Neuronal stem cell (in vitro differentiated cells): Measurements from ENCODE around the gene PDE1C.

Experiments used
- DNase-seq: peaks from one replicate; pipeline ENCODE4 v3.0.0-alpha.2; 2013; ENCODE audit warnings: low spot score
- H2AFZ ChIP-seq: one replicate; pipeline ENCODE4 v1.6.1; 2013; ENCODE audit warnings: mild to moderate bottlenecking, low read length, inconsistent platforms
- H2AK5ac ChIP-seq: 2 replicates; pipeline ENCODE4 v1.6.1; 2013; ENCODE audit warnings: low read depth, mild to moderate bottlenecking, inconsistent platforms, low read length, moderate library complexity, mixed read lengths
- H2BK120ac ChIP-seq: 2 replicates; pipeline ENCODE4 v1.6.1; 2013; ENCODE audit warnings: low read depth, mild to moderate bottlenecking, inconsistent platforms, low read length, moderate library complexity, mixed read lengths
- H2BK12ac ChIP-seq: one replicate; pipeline ENCODE4 v1.6.1; 2013; ENCODE audit warnings: low read length, inconsistent platforms
- H2BK15ac ChIP-seq: 2 replicates; pipeline ENCODE4 v1.6.1; 2013; ENCODE audit warnings: mild to moderate bottlenecking, low read length, inconsistent platforms, mixed read lengths
- H2BK5ac ChIP-seq: one replicate; pipeline ENCODE4 v1.6.1; 2013; ENCODE audit warnings: inconsistent platforms, mild to moderate bottlenecking, low read length, moderate library complexity
- H3K14ac ChIP-seq: one replicate; pipeline ENCODE4 v1.6.1; 2013; ENCODE audit warnings: low read length, inconsistent platforms
- H3K18ac ChIP-seq: 2 replicates; pipeline ENCODE4 v1.6.1; 2013; ENCODE audit warnings: low read length, inconsistent platforms
- H3K23ac ChIP-seq: 2 replicates; pipeline ENCODE4 v1.6.1; 2013; ENCODE audit warnings: low read depth, mild to moderate bottlenecking, mixed read lengths, low read length, inconsistent platforms; ENCODE audit not compliant: poor library complexity
- H3K27ac ChIP-seq: replicated peaks from 3 replicates; pipeline ENCODE4 v1.5.1; 2013; ENCODE audit warnings: low read length, inconsistent platforms
- H3K27me3 ChIP-seq, 3 experiments: 2 replicates each; pipeline ENCODE4 v1.6.1; 2013; ENCODE audit warnings: low read length in 3 of 3, mild to moderate bottlenecking in 2 of 3, inconsistent platforms in 1 of 3, low read depth in 1 of 3, mixed read lengths in 1 of 3, moderate library complexity in 1 of 3; ENCODE audit not compliant: control insufficient read depth in 3 of 3, insufficient read depth in 3 of 3
- H3K36me3 ChIP-seq, 2 donors: replicated peaks in 1 of 2; 2 replicates each; pipeline ENCODE4 v1.6.1; 2013; ENCODE audit warnings: low read length in 2 of 2; ENCODE audit not compliant: control insufficient read depth in 2 of 2, insufficient read depth in 2 of 2
- H3K4ac ChIP-seq: 2 replicates; pipeline ENCODE4 v1.6.1; 2013; ENCODE audit warnings: inconsistent platforms, mild to moderate bottlenecking, low read length, moderate library complexity
- H3K4me1 ChIP-seq, 2 donors: 1 replicate in 1 of 2; 2 replicates in 1 of 2; pipeline ENCODE4 v1.6.1; 2013; ENCODE audit warnings: low read length in 2 of 2, low read depth in 1 of 2; ENCODE audit not compliant: control insufficient read depth in 2 of 2, insufficient read depth in 1 of 2
- H3K4me2 ChIP-seq: one replicate; pipeline ENCODE4 v1.6.1; 2013; ENCODE audit warnings: mild to moderate bottlenecking, low read length, inconsistent platforms; ENCODE audit not compliant: insufficient read depth, poor library complexity, severe bottlenecking
- H3K4me3 ChIP-seq, 2 donors: 2 replicates each; pipeline ENCODE4 v1.5.1; 2013; ENCODE audit warnings: low read length in 2 of 2, mild to moderate bottlenecking in 2 of 2, inconsistent platforms in 1 of 2, moderate library complexity in 1 of 2
- H3K79me1 ChIP-seq: one replicate; pipeline ENCODE4 v1.6.1; 2013; ENCODE audit warnings: low read depth, mild to moderate bottlenecking, inconsistent platforms, low read length, moderate library complexity
- H3K9ac ChIP-seq: one replicate; pipeline ENCODE4 v1.6.1; 2013; ENCODE audit warnings: mild to moderate bottlenecking, low read depth, low read length, inconsistent platforms; ENCODE audit not compliant: poor library complexity
- H3K9me3 ChIP-seq, 2 donors: replicated peaks in 1 of 2; 2 replicates each; pipeline versions ENCODE3 to v1.6.1; 2013; ENCODE audit warnings: low read length in 2 of 2, mild to moderate bottlenecking in 2 of 2, inconsistent platforms in 1 of 2, low read depth in 1 of 2, mixed read lengths in 1 of 2, moderate library complexity in 1 of 2; ENCODE audit not compliant: control insufficient read depth in 2 of 2, insufficient read depth in 1 of 2
- H4K8ac ChIP-seq: one replicate; pipeline ENCODE4 v1.6.1; 2013; ENCODE audit warnings: low read depth, mild to moderate bottlenecking, inconsistent platforms, low read length, moderate library complexity
- H4K91ac ChIP-seq: one replicate; pipeline ENCODE4 v1.6.1; 2013; ENCODE audit warnings: low read length, low read depth, mild to moderate bottlenecking, inconsistent platforms; ENCODE audit not compliant: poor library complexity
- WGBS, 2 donors: extraction: QIAGEN DNeasy Blood & Tissue Kit; methylation state at CpG; one replicate each; pipeline ENCODE4 v1.1.7; 2013; ENCODE audit warnings: missing lambda C conversion rate in 2 of 2, mixed read lengths in 1 of 2; ENCODE audit not compliant: insufficient read length in 2 of 2, insufficient replicate concordance in 1 of 2; ENCODE audit errors: extremely low coverage in 2 of 2; 5-methylcytosine and 5-hydroxymethylcytosine counted together

The PDE1C gene

DNA sequence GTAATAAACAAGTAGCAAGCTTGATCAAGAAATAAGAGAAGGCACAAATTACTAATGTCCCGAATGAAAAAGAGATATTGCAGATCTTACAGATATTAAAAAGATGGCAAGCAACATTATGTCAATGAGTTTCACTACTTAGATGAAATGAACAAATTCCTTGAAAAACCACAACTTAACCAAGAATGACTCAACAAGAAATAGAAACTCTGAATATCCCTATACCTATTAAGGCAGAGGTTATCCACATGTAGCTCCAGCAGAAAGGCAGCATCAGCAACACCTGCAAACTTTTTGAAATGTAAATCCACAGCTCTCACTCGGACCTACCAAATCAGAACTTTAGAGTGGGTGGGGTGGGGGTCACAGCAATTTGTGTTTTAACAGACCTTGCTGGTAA, 33.6 kb downstream of the PDE1C start:
- no peaks in the 10 kb centered on the region for H3K27me3 ChIP-seq
- no peaks in the 10 kb centered on the region for H3K4me1 ChIP-seq

DNA sequence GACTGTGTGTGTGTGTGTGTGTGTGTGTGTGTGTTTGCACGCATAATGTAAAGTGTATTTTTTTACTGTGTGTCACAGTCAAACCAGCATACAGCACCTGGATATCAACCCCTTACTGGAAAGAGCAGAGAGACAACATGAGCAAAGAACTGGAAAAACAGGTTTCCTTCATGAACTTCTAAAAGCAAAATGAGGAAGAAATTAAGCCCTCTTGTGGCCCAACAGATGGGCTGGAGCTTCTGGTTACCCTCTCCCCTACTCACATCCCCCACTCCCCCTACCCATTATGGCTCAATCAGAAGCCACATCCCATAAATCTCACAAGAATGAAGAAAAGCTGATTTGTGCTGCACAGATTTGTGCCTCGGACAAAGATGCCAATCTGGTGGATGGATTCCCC, 36.2 kb downstream of the PDE1C start:
- Histone ChIP-seq H2BK120ac (no peak overlapping the region), H3K9me3 (no peaks in the 10 kb centered on the region), H4K8ac (no peak overlapping the region), H3K4me1 (no peaks in the 10 kb centered on the region), H2AFZ (no peak overlapping the region), H3K4me2 (no peak overlapping the region), H4K91ac (no peak overlapping the region), H3K18ac (no peak overlapping the region), H2AK5ac (no peak overlapping the region), H3K9ac (no peak overlapping the region), H3K4me3 (no peak overlapping the region), H3K27me3 (no peaks in the 10 kb centered on the region), H3K23ac (no peak overlapping the region), H3K36me3 (no peaks in the 10 kb centered on the region), H3K14ac (no peak overlapping the region), H2BK15ac (no peak overlapping the region), H3K4ac (no peak overlapping the region), H2BK5ac (no peak overlapping the region), H3K79me1 (no peaks in the 10 kb centered on the region), H3K27ac (no peak overlapping the region), H2BK12ac (no peak overlapping the region)
- DNase-seq: no peak
- WGBS, 2 donors: no CpG with 5 or more reads among the region's 2 CpGs

More for the DNA sequence above, 33.6 kb downstream of the PDE1C start:
- DNase-seq: no peak
- Histone ChIP-seq H3K4me2 (no peak overlapping the region), H3K9ac (no peak overlapping the region), H3K4me3 (no peak overlapping the region), H2BK5ac (no peak overlapping the region), H4K91ac (no peak overlapping the region), H3K79me1 (no peaks in the 10 kb centered on the region), H2AFZ (no peak overlapping the region), H2AK5ac (no peak overlapping the region), H3K4ac (no peak overlapping the region), H2BK12ac (no peak overlapping the region), H3K18ac (no peak overlapping the region), H2BK15ac (no peak overlapping the region), H4K8ac (no peak overlapping the region), H2BK120ac (no peak overlapping the region), H3K23ac (no peak overlapping the region), H3K9me3 (no peaks in the 10 kb centered on the region), H3K27ac (no peak overlapping the region), H3K36me3 (no peaks in the 10 kb centered on the region), H3K14ac (no peak overlapping the region)
- WGBS, 2 donors: no CpG with 5 or more reads among the region's 2 CpGs

DNA sequence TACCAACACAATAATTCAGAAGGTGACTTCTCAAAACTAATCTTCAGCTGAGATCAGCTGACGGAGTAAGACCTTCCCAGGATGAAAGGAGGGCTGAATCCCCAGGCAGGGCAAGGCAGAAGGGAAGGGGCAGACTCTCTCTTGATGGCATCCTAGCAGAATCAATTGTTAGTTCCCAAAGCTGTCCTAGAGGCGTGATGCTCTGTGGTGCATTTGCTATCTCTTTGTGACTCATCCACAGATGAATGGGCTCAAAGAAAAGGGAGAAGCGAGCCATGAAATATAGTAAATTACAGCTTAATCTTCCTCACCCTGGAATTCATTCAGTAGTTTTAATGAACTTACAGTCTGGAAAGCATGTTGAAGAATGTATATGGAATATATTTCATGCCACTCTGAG, 37.2 kb downstream of the PDE1C start:
- H3K14ac ChIP-seq: no peak overlapping the region
- no peak overlapping the region for H3K4ac ChIP-seq
- no peak overlapping the region for H3K23ac ChIP-seq
- H2BK15ac ChIP-seq: no peak overlapping the region
- H3K79me1 ChIP-seq: no peaks in the 10 kb centered on the region
- no peak overlapping the region for H3K27ac ChIP-seq
- no peaks in the 10 kb centered on the region for H3K9me3 ChIP-seq
- no CpG with 5 or more reads among the region's 3 CpGs for WGBS, 2 donors
- no peak overlapping the region for H2AK5ac ChIP-seq
- no peak overlapping the region for H2BK5ac ChIP-seq
- no peak overlapping the region for H3K9ac ChIP-seq
- H2BK120ac ChIP-seq: no peak overlapping the region
- H3K27me3 ChIP-seq: no peaks in the 10 kb centered on the region
- no peak for DNase-seq
- no peak overlapping the region for H3K4me2 ChIP-seq
- H3K4me3 ChIP-seq: no peak overlapping the region
- no peak overlapping the region for H4K8ac ChIP-seq
- no peak overlapping the region for H2BK12ac ChIP-seq
- no peak overlapping the region for H2AFZ ChIP-seq
- H4K91ac ChIP-seq: no peak overlapping the region
- no peak overlapping the region for H3K18ac ChIP-seq
- H3K4me1 ChIP-seq: no peaks in the 10 kb centered on the region
- no peaks in the 10 kb centered on the region for H3K36me3 ChIP-seq

DNA sequence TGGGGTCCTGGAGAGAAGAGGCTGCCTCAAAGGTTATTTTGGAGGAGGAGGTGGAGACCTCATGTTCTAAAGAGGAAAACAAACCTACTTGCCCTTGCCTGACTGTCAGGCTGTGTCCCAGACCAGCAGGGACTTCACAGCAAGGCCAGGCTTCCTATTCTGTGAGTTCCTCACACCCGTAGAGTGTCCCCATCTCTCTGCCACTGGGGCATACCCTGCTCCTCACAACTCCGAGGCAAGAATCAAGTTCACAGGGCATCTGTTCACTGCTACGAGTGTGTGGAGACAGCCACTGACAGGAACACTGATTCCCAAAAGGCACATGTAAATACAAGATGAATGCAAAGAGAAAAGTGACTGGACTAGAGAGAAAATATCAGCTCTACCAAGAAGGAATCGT, 38.0 kb downstream of the PDE1C start:
- Histone ChIP-seq H3K23ac (no peak overlapping the region), H3K36me3 (no peaks in the 10 kb centered on the region), H2BK120ac (no peak overlapping the region), H3K18ac (no peak overlapping the region), H2BK5ac (no peak overlapping the region), H4K8ac (no peak overlapping the region), H4K91ac (no peak overlapping the region), H3K9ac (no peak overlapping the region), H3K27ac (no peak overlapping the region), H3K4me3 (no peak overlapping the region), H2AFZ (no peak overlapping the region), H3K4me2 (no peak overlapping the region), H3K14ac (no peak overlapping the region), H2BK15ac (no peak overlapping the region), H3K27me3 (no peaks in the 10 kb centered on the region), H3K79me1 (no peaks in the 10 kb centered on the region), H3K4ac (no peak overlapping the region), H2AK5ac (no peak overlapping the region), H3K4me1 (no peaks in the 10 kb centered on the region), H2BK12ac (no peak overlapping the region), H3K9me3 (no peaks in the 10 kb centered on the region)
- DNase-seq: no peak
- WGBS, 2 donors: no CpG with 5 or more reads among the region's 4 CpGs
